HFFc6 (cell line): ENCODE results near the gene RPS4Y1. TPM values are rescaled to one million over a fixed set of nuclear protein-coding genes. Genes with fewer than 3 reads are reported as not detected.
A peak's percentile ranks its signal among the peaks of the same experiment; 100 is the strongest.

Experiments
- DNase-seq: peaks from one replicate; pipeline ENCODE4 v3.0.0-alpha.2; 2018
- H3K27ac Mint-ChIP-seq: 2 replicates; pipeline ENCODE4 v1.8.0; 2020; ENCODE audit warnings: mild to moderate bottlenecking, mixed read lengths
- H3K27me3 Mint-ChIP-seq: 2 replicates; pipeline ENCODE4 v1.8.0; 2021; ENCODE audit warnings: mild to moderate bottlenecking, moderate library complexity, mixed read lengths; ENCODE audit not compliant: insufficient read depth
- H3K36me3 Mint-ChIP-seq: 2 replicates; pipeline ENCODE4 v1.8.0; 2021; ENCODE audit warnings: low read depth, mixed read lengths
- H3K4me1 Mint-ChIP-seq: 2 replicates; pipeline ENCODE4 v1.8.0; 2020; ENCODE audit warnings: low read depth, mixed read lengths
- H3K4me3 Mint-ChIP-seq: 2 replicates; pipeline ENCODE4 v1.8.0; 2020; ENCODE audit warnings: mild to moderate bottlenecking, moderate library complexity, mixed read lengths
- H3K9me3 Mint-ChIP-seq: 2 replicates; pipeline ENCODE4 v1.8.0; 2020; ENCODE audit warnings: mild to moderate bottlenecking, mixed read lengths
- CTCF ChIP-seq: fragments of 200-600 bp; sonication (generic); IDR thresholded peaks from 2 replicates; pipeline ENCODE4 v1.5.0; 2021; ENCODE audit warnings: antibody characterized with exemption, mild to moderate bottlenecking
- total RNA-seq, 6 experiments: library from RNA; stranded (reverse); fragmentation: NEBNext Ultra II Directional; extraction: Animal tissue kit (Norgen Biotek cat#: 25700); gene quantifications; 2 replicates in 1 of 6; 3 replicates in 5 of 6; pipeline ENCODE4 v1.2.3, GENCODE V29; 2021

The RPS4Y1 gene
- total RNA-seq, 6 experiments from 2014 or later, result 295 to 324 (median 307) TPM

GRCh38 chrY:2848384-2848783 is 7.0 kb downstream of the RPS4Y1 start:
- Mint-ChIP-seq H3K36me3 (peaks cover 55% of the 10 kb centered on the region), H3K27ac (no peak overlapping the region), H3K27me3 (no peaks in the 10 kb centered on the region; the same call in 1 of the 2 replicates), H3K4me1 (peaks cover 86% of the 10 kb centered on the region), H3K4me3 (no peak overlapping the region; the same call in 1 of the 2 replicates), H3K9me3 (no peaks in the 10 kb centered on the region)
- TF ChIP-seq CTCF, result no peak
- DNase-seq, result no peak

- H3K36me3 Mint-ChIP-seq, result peaks cover 51% of the 10 kb centered on the region
- H3K4me3 Mint-ChIP-seq, result no peak overlapping the region
- H3K27me3 Mint-ChIP-seq, result no peaks in the 10 kb centered on the region; the same call in 1 of the 2 replicates
- H3K4me1 Mint-ChIP-seq, result peaks cover 83% of the 10 kb centered on the region
- no peak for TF ChIP-seq CTCF
- H3K9me3 Mint-ChIP-seq, result no peaks in the 10 kb centered on the region
- peak overlapping the region; percentile 13; the same call in 1 of the 2 replicates for H3K27ac Mint-ChIP-seq
- no peak for DNase-seq
Observed at GRCh38 chrY:2849368-2849767, 8.0 kb downstream of the RPS4Y1 start.

- TF ChIP-seq CTCF, result no peak
- peak overlapping the region; percentile 29; the same call in 1 of the 2 replicates for H3K4me3 Mint-ChIP-seq
- no peaks in the 10 kb centered on the region; the same call in 1 of the 2 replicates for H3K27me3 Mint-ChIP-seq
- peaks cover 41% of the 10 kb centered on the region for H3K36me3 Mint-ChIP-seq
- DNase-seq, result no peak
- peak overlapping the region; percentile 51 for H3K27ac Mint-ChIP-seq
- no peaks in the 10 kb centered on the region for H3K9me3 Mint-ChIP-seq
- peaks cover 77% of the 10 kb centered on the region for H3K4me1 Mint-ChIP-seq
Observed at GRCh38 chrY:2854145-2854774, 12.9 kb downstream of the RPS4Y1 start.

- Mint-ChIP-seq H3K4me1 (peaks cover 83% of the 10 kb centered on the region), H3K27me3 (no peaks in the 10 kb centered on the region), H3K9me3 (no peaks in the 10 kb centered on the region), H3K27ac (0 out of 2 replicates have a peak overlapping the region, but pooled peaks have one; percentile 96), H3K4me3 (no peak overlapping the region), H3K36me3 (peaks cover 34% of the 10 kb centered on the region)
- no peak for DNase-seq
- no peak for TF ChIP-seq CTCF
Observed at GRCh38 chrY:2857068-2857467, 15.7 kb downstream of the RPS4Y1 start.

- Mint-ChIP-seq H3K9me3 (no peaks in the 10 kb centered on the region), H3K27me3 (no peaks in the 10 kb centered on the region), H3K4me3 (peak overlapping the region; percentile 86; the same call in 1 of the 2 replicates), H3K4me1 (peaks cover 82% of the 10 kb centered on the region), H3K36me3 (peaks cover 36% of the 10 kb centered on the region), H3K27ac (peak overlapping the region; percentile 96)
- TF ChIP-seq CTCF, result peak; percentile 50
- peak; percentile 51 for DNase-seq
Observed at GRCh38 chrY:2857686-2858085, 16.3 kb downstream of the RPS4Y1 start.
